SK-N-MC (cell line): ENCODE results near the gene NEDD4L.

Experiments used
- EZH2 ChIP-seq: fragments of 200-600 bp; sonication (generic); IDR thresholded peaks from one replicate; pipeline ENCODE4 v1.6.1; 2017; ENCODE audit warnings: antibody characterized with exemption
- POLR2AphosphoS5 ChIP-seq: IDR thresholded peaks from 2 replicates; pipeline ENCODE4 v1.6.1; 2012; ENCODE audit warnings: mild to moderate bottlenecking, low read depth, low read length, borderline replicate concordance

DNA sequence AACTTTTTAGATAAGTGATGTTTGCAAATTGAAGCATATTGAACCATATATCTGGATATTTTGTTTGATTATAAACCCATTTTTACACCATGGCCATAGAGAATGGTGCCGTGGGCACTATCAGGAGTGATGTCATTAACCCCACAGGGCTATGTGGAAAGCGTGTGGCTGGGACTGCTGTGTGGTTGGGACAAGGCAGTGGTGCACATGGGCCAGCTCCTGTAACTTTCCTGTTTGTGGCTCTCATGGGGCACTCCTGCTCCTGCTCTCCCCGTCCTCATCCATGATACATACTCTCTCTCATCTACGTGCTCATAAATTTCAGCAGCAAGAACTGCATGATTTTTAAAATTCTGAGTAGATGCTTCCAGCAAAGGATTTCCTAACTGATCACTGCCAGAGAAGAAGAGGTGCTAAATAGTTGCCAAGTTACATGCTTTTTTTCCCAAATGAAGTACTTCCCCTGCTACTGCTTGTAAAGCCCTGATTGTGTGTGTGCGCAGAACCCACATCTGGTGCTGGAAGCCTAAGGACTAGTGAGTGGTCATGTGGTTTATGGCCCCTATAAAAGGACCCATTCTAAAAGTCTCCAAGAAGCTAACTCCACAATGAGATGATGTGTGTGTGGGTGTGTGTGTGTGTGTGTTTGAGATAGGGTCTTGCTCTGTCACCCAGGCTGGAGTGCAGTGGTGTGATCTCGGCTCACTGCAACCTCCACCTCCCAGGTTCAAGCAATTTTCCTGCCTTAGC is 240.8 kb downstream of the NEDD4L start:
- TF ChIP-seq EZH2 (no peak), POLR2AphosphoS5 (no peak)
